ENCODE data around the gene USP34.

The USP34 gene

DNA sequence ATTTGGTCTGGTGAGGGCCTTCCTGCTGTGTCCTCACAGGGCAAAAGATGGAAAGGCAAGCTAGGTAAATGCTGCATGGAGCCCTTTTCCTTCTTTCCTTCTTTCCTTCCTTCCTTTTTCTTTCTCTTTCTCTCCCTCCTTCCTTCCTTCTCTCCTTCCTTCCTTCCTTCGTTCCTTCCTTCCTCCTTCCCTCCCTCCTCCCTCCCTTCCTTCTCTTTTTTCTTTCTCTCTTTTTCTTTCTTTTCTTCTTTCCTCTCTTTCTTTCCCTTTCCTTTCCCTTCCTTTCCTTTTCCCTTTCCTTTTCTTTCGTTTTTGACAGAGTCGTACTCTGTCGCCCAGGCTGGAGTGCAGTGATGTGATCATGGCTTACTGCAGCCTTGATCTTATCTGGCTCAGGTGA is 332.0 kb downstream of the USP34 start:
- TF ChIP-seq JUND (IDR thresholded peaks at IDR 0.05; ENCODE audit: low read depth): no peak
- no peak for DNase-seq (ENCODE audit: low read depth in 1 of 2, low spot score in 1 of 2)
- in situ Hi-C loops (cut with HindIII; ENCODE audit: low pct_unique_long_range_greater_than_20kb, low sequenced_read_pairs): no loop called here

Data from T47D (cell line).